GM19328 (cell line): ENCODE measurements around the gene CRADD.
"Not testable (repeated sequence)": the region's sequence is repeated elsewhere in the genome, so short reads cannot be mapped to it uniquely, and the experiment has no call there.

Experiments
- ATAC-seq: cut with Tn5 transposase; IDR thresholded peaks from one replicate; pipeline ENCODE4 v1.9.1; 2021; ENCODE audit warnings: mild to moderate bottlenecking, moderate library complexity; ENCODE audit not compliant: unreplicated experiment

The CRADD gene

DNA sequence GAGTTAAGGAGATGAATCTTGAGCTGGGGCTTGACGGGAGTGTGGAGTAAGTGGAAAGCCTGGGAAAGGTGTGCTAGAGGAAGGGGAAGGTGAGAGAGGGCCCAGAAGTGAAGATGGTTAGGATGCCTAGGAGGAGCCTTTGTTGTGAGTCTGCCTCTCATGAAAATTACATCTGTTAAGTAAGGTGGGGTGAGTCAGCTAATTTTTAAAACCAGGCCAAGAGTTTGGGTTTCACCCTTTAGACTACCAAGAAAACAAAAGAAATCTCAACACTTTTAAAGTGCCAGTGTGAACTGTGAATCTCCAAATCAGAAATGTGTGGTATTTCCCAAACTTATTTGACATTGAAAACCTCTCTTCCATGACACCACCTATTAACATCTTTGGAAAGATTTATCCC lies 185.2 kb downstream of the CRADD start:
- no peak for ATAC-seq

DNA sequence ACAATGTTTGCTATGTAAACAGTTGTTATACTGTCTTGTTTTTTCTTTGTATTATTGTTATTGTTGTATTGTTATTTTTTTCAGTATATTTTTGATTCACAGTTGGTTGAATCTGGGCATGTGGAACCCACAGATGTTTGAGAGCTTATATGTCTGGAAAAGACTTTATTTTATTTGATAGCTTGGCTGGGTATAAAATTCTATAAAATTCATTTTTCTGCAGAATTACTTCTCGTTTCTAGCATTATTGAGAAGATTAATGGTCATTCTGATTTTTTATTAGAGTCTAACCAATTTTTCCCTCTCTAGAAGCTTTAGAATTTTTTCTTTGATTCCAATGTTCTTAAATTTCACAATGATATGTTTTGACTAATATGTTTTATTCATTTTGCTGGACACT lies 188.6 kb downstream of the CRADD start:
- ATAC-seq, result no peak

DNA sequence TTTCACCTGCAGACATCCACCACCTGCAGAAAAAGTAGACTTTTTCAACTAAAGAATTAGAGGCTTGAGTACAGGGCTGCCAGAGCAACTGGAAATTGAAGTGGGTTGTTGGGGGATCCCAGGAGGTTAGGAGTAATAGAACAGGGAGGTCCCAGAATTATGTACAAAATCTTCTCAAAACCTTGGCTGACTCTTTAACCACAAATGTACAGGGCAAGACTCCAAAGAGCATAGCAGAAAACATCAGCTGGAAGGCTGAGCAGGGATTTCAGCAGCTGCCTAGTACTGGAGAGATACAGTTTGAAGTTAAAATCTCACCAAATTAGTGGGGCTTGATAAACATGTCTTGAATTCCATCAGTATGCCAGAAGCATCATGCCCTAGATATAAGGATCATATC lies 191.6 kb downstream of the CRADD start:
- no peak for ATAC-seq

DNA sequence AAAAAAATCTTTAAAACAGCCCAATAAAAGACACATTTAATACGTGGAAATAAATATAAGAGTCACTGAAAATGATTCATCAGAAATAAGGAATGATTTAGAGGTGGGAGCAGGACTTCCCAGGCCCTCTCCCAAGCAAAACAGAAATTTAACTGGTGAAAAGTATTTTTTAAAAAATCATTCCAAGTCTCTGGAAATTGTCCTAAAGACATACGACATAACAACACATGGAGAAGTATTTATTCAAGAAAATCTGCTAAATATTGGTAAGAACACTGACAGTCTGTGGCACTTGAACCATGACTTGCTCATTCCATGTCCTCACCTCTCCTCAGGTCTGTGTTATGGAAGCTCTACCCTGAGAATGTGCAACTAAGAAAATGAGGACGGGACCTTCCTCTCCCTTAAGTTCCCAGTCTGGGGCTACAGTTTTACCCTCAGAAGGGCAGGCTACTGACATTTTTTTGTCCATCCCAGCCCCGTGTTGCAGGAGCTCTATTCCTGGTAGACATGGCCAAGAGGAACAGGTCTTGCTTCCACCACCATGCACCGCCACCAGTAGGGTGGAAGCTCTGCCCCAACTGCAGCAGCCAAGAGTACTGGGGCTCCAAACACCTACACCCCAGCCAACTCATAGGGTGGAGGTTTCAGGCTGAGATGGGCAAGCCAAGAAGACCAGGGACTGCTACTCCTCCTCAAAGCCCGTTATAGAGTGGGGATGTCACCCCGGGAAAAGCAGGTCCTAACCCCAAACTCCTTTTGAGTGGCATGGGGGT lies 193.0 kb downstream of the CRADD start:
- no peak for ATAC-seq

DNA sequence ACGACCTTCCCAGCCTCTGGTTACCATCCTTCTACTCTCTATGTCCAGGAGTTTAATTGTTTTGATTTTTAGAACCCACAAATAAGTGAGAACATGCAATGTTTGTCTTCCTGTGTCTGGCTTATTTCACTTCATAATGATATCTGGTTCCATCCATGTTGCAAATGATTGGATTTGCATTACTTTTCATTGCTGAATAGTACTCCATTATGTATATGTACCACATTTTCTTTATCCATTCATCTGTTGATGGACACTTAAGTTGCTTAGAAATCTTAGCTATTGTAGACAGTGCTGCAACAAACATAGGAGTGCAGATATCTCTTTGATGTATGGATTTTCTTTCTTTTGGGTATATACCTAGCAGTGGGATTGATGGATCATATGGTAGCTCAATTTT lies 194.4 kb downstream of the CRADD start:
- ATAC-seq, result not testable (repeated sequence)

DNA sequence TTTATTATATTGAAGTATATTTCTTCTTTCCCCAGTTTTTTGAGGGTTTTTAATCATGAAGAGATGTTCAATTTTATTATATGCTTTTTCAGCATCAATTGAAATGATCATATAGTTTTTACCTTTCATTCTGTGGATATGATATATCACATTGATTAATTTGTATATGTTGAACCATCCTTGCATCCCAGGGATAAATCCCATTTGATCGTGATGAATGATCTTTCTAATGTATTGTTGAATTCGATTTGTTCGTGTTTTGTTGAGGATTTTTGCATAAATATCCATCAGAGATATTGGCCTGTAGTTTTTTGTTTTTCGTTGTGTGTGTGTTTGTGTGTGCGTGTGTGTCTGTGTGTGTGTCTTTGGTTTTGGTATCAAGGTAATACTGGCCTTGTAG lies 196.4 kb downstream of the CRADD start:
- no peak for ATAC-seq

DNA sequence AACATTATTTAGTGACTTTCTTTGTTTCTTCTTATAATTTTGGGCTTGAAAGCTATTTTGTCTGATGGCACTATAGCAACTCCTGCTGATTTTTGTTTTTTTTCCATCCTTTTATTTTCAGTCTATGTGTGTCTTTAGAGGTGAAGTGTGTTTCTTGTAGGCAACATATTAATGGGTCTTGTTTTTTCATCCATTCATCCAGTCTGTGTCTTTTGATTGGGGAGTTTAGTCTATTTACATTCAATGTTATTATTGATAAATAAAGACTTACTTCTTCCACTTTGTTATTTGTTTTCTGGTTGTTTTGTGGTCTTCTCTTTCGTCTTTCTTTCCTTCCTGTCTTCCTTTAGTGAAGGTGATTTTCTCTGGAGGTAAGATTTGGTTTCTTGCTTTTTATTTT lies 198.0 kb downstream of the CRADD start:
- ATAC-seq, result no peak

DNA sequence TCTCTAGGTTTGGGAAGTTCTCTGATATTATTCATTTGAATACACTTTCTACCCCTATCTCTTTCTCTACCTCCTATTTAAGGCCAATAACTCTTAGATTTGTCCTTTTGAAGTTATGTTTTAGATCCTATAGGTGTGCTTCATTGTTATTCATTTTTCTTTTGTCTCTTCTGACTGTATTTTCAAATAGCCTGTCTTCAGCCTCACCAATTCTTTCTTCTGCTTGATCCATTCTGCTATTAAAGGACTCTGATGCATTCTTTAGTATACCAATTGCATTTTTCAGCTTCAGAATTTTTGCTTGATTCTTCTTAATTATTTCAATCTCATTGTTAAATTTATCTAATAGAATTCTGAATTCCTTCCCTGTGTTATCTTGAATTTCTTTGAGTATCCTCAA lies 199.2 kb downstream of the CRADD start:
- no peak for ATAC-seq

DNA sequence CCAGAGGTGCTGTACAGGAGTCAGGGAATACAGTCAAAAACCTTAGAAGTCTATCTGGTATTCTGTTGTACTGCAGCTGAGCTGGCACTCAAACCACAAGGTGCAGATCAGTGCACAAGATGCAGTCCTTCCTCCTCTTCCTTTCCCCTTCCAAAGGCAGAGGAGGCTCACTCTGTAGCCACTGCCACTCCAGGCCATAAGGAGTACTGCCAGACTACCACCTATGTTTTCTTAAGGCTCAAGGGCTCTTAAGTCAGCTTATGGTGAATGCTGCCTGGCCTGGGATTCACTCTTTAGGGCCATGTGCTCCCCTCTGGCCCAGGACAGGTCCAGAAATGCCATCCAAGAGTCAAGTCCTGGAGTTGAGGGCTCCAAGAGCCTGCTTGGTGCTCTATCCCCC lies 200.3 kb downstream of the CRADD start:
- no peak for ATAC-seq

DNA sequence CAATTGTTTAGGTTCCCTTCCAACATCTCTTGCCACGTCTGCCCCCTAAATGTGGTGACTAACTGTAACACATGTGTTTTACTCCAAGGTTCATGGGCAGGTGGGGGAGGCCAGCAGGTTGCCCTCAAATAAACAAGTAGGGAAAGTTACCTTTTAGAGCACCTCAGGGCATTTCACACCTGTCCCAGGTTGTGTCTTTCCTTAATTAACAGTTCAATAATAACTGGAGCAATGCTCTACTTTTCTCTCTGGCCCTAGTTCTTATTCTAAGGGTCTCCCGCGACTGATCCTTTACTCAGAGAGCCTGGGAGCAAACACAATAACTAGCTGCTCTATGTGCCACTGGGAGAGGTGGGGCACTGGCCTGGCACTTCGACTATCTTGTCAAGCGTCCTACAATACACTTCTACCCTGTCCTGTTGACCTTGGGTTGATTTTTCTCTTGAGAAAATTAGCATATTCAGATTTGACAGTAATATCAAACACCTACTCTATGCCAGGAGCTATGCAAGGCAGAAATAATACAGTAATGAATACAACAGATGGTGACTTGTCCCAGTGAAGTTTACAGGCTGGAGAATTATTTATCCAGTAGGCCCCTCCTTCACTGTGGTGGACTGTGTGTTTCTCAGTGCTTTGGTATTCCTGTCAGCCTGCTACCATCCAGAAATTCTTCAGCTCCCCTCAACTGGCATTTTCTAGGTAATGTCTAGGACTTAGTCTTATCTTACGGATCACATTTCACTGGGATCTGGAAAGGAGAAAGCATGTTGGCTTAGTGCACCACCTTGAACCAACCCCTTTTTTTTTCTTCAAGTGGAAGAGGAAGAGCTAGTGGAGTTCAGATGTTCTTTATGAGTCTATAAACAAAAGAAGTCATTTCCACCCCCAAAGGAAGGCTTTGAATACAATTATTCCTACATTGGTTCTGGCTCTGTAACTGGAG lies 202.6 kb downstream of the CRADD start:
- no peak for ATAC-seq

DNA sequence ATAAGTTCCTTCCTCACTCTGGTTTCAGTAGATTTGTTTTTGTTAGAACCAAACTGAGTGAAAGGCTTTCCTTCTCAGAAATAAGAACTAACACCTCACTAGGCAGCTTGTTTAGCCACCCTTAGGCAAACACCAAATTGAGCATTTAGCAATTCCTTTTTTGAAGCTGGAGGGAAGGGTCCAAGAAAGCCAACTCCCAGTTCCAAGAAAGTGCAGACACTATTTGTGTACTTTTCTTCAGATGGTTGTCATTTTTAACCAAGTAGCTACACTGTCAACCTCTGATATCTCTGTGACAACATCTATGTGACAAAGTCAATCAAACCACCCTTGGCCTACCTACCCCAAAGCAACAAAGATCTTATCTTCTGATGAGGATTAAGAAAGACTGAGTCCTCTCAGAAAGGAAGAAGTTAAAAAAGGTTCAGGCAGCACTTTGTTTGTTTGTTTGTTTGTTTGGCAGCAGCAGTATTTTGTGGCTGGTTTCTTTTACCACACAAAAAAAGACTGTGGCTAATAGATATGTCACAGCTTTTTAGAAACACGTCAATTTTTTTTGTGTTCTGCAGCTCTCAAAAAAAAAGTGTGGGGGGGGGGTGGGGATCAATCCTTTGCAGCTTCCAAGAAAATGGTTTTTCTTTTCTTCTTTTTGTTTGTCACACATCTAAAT lies 203.8 kb downstream of the CRADD start:
- ATAC-seq, result no peak

DNA sequence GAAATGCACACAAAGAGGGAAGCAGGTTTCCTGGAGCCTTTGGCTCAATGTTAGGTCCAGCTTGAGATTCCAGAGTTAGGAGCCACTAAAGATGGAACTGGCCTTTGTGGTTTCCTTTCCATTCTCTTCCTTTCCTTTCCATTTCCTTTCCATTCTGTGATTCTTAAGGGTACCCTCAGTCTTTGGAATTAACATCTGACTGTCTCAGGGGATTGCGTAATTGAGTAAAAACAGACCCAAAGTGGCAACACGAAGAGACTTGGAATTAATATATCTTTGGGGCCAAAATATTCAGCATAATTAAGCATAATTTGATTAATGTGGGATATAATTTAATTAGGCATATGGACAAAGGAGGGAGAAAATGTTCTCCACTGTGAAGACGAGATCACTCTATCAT lies 205.6 kb downstream of the CRADD start:
- ATAC-seq, result no peak

DNA sequence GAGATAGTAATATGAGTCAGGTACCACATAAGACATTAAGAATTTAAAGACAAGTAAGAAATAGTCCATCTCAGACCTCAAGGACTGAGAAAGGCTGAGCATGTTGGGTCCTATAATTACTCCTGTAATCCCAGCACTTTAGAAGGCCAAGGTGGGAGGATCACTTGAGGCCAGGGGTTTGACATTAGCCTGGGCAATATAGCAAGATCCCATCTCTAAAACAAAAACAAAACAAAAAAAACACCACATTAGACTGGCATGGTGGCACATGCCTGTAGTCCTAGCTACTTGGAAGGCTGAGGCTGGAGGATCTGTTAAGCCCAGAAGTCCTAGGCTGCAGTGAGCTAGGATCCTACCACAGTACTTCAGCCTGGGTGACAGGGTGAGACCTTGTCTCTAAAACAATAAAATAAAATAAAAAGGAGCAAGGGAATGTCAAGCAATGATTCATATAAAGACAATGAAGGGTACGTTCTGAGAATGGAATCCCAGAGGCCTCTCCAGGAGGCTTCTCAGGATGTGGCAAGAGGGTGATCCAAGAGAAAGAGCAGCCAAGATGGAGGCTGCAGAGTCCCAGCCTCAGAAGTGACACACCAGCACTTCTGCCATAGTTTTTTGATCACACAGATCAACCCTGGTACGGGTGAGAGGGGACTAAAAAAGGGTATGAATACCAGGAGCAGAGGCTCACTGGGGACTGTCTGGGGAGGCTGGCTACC lies 206.4 kb downstream of the CRADD start:
- ATAC-seq, result no peak

DNA sequence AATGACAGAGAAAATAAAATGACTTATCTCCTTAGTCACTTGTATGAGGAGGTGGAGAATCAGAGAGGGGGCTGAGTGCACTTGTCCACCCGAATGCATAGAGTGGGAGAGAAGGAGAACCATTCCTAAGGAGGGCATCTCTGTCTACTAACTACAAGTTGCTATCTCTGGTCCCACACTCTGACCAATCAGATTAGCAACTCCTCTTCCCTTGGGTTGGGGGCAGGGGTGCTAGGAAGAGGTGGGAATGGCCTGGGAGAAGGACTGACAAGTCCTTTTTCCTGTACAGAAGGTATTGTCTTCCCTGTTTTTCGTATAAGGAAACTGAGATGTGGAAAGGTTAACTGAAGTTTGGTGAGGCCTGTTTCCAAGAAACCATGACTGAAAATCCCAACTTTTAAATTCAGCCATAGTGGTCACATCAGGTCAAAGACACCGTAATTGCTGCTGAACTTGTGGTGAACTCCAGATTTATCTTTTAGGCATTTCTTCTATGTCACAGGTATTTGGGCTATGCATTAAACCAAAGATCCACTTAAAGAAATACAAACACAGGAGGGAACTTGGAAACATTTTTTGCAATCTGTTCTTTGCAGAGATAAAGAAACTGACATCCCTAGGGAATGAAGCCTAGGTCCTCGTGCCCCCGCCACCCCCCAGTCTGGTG lies 207.8 kb downstream of the CRADD start:
- no peak for ATAC-seq

DNA sequence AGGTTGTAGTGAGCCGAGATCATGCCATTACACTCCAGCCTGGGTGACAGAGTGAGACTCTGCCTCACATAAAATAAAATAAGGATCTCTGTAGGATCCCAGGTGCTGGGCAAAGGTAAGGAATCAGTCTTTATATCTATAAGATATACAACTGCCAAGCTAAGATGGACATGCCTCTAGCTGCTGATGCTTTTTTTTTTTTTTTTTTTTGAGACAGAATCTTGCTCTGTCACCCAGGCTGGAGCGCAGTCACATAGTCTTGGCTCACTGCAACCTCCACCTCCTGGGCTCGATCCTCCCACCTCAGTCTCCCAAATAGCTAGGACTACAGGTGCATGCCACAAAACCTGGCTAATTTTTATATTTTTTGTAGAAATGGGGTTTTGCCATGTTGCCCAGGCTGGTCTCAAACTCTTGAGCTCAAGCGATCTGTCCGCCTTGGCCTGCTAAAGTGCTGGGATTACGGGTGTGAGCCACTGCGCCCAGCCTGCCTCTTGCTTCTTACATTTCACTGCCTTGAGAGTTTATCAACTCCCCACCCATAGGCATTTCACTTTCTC lies 208.9 kb downstream of the CRADD start:
- ATAC-seq, result not testable (repeated sequence)

DNA sequence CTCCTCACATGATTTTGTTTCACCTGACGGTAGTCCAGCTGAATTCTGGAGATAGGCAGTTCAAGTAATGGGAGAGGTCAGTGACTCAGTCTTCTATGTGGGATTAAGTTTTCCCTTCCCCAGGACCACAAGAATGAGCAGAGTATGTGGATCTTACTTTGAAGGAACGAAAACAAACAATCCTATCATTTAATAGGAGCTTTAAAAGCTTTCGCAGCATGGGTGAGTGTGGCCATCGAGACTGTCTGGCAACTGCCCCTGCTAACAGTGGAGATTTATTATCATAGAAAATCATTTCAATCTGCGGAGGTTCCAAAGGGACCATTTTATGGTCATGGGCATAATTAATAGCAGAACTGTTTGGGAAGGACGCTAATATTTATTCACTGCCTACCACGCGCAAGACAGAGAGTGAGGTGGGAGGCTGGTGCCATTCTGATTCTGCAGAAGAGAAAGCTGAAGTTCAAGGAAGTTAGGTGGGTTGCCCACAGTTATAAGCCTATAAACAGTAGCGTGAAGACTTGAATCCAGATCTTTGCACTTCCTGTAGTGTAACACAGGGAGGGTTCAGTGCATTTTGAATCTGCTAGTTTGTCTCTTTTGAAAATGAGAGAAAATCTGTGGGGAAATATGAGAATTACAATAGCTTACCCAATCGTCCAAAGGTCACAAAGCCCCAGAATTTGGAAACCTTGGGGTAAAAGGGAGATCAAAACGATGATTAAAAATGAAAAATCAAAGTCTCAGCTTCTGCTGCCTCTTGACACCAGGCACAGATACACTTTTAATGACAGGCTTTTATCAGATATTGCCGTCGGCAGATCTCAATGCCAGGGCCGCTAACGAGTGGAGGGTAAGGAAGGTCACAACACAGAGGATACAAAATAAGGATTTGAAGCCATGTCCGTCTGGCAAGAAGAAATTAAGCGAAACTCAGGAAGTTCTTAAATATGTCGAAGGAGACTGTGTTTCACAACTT lies 209.6 kb downstream of the CRADD start:
- ATAC-seq, result no peak

DNA sequence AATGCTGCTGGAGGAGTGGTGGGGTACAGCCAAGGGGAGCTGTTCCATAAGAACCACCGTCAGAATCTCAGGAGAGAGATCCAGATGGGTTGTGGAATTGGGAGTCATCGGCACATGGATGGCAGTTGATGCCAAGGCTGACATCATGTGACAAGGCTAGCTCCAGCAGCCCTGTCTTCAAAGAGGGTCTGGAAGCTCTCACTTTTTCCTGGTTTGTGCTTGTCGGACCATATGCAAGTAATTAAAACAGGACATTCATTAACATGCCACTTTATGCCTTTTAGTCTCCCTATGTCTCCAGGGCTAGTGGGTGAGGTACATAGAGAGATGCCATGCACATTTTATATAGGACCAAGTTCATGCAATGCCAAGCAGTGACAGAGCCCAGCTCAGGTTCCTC lies 211.8 kb downstream of the CRADD start:
- no peak for ATAC-seq

DNA sequence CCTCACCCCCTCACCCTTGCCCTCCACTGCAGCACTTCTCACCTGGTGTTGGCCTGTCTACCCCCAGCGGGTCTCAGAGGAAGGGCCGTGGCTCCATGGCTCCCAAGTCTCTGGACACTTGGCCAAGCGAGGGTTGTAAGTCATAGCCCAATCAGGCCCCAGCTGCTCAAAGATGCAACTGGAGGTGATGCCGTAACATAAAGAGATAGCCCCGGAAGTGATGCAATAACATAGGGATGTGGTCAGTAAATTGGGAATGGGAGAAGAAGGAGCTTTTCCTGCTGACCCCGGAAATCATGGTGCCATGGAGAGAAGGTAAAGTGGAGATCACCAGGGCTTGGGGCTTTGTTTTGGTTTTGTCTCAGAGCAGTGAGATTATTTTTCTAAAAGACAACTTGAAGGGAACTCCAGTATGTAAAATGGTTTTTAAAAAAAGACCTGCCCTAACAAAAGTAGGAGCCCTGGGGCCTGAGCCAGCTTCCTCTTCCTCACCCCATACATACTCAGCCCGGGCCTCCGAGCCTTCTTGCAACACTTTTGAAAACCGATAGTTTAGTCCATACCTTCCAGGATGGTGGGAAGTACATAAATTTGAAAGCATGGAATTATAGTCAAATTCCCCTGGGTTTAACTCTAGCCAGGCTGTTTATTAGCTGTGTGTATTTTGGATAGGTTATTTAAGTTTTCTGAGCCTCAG lies 212.5 kb downstream of the CRADD start:
- no peak for ATAC-seq
